Activated CD8-positive, alpha-beta memory T cell treated with anti-CD3 and anti-CD28 coated beads for 24 hours (primary cell): ENCODE data around the gene CCDC69.
"Not testable (repeated sequence)": the region's sequence is repeated elsewhere in the genome, so short reads cannot be mapped to it uniquely, and the experiment has no call there.

ENCODE experiments used
- DNase-seq: peaks from one replicate; pipeline ENCODE4 v3.0.0-alpha.2; 2020

CCDC69 gene

DNA sequence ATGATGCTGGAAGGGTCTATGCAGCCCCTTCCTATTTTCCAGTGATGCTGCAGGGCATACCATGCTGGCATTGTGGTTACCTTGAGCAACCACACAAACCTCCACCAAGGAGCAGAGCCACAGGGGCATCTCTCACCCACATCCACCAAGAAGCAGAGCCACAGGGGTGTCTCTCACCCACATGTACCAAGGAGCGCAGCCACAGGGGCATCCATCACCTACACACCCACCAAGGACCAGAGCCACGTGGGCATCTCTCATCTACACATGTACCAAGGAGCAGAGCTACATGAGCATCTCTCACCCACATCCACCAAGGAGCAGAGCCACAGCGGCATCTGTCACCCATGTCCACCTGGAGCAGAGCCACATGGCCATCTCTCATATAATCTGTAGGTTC, 20.3 kb upstream of the CCDC69 start:
- DNase-seq: no peak

DNA sequence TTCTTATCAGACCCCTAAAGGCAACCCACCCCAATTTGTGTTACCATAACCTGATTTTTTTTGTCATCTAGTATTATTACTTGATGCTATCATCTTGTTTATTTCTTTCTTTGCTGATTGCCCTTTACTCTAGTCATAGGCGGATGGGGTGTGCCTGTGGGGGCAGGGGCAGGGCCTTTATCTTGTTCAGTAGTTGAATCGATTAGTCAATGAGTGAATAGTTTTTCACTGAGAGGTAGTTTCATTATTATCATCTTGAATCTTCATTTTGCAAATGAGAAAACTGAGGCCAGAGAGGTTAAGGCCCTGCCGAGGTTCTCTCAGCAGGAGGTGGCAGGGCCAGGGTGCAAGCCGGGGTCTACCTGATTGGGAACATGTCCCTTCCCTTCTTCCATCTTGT, 19.7 kb upstream of the CCDC69 start:
- no peak for DNase-seq

DNA sequence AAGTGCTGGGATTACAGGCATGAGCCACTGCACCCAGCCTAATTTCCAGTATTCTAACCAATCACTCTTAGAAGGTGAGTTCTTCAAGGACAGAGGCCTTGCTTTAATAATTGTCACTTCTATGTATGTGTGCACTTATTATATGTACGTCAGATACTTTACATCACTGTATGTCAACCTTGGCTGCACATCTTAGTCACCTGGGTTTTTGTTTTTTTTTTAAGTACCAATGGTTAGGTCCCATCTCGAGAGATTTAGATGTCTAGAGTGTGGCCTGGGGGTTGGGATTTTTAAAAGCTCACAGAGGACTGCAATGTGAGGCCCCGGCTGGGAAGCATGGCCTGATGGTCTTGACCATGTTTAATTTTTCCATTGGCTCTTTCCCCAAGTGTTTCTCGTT, 19.2 kb upstream of the CCDC69 start:
- no peak for DNase-seq

DNA sequence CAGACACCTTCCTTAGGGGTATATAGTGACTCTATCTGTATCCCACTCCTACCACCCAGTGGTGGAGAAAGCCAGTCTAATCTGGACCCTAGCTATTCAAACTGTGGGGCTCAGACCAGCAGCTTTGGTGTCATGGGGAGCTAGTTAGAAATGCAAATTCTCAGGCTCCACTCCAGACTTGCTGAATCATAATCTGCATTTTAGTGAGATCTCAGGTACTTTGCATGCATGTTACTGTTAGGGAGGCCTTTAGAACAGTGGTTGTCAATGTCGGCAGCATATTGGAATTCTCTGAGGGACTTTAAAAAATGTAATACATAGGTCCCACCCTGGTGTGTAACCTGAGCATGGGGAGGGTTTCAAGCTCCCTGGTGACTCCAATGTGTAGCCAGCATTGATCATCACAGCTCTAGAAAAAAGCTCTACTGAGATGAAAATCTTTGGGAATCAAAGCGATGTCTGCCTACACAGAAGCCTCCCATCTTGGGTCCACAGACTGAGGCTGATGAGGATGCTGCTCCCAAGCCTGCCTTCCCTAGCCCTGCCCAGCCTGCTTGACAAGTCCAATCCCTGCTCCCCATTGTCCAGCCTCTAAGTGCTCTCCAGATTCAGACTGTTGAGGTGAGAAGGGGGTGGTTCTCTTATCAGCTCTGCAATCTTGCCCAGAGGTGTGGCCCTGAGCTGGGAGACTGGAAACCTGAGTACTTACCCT, 17.2 kb upstream of the CCDC69 start:
- no peak for DNase-seq

DNA sequence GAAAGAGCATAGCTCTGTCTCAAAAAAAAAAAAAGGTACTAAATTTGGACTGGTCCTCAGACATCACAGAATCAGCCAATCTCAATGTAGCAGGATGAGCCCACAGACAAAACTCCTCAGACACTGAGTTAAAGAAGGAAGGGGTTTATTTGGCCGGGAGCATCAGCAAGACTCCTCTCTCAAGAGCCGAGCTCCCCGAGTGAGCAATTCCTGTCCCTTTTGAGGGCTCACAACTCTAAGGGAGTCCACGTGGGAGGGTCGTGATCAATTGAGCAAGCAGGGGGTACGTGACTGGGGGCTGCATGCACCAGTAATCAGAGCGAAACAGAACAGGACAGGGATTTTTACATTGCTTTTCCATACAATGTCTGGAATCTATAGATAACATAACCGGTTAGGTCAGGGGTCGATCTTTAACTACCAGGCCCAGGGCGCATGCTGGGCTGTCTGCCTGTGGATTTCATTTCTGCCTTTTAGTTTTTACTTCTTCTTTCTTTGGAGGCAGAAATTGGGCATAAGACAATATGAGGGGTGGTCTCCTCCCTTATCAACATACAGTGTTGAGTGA, 16.5 kb upstream of the CCDC69 start:
- not testable (repeated sequence) for DNase-seq

DNA sequence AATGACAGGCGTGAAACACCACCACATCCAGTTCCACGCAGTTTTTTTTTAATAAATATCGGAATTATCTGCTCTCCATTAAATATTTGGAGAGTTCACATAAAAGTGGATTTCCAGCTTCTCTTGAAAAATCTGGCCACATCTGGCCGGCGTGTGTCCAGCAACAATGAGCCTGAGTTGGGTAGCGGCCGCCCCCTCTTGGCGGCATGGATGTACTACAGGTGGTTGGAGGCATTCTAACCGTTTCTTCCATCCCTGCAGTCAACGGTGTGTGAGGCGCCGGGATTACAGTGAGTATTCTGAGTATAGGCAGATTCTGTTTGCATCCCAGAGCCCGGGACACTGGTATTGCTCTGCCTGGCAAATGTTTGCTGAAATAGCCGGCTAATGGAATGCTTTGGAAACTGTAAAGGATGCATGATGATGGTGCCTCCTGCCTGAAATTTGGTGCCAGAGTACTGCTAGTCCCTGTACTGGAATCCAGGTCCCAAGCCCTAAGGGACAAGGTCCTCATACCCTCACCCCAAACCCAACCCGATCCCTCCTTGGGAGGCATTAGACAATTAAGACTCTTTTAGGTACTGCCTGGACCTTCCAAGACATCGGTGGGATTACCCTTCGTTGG, 15.5 kb upstream of the CCDC69 start:
- DNase-seq: peak; percentile 86

DNA sequence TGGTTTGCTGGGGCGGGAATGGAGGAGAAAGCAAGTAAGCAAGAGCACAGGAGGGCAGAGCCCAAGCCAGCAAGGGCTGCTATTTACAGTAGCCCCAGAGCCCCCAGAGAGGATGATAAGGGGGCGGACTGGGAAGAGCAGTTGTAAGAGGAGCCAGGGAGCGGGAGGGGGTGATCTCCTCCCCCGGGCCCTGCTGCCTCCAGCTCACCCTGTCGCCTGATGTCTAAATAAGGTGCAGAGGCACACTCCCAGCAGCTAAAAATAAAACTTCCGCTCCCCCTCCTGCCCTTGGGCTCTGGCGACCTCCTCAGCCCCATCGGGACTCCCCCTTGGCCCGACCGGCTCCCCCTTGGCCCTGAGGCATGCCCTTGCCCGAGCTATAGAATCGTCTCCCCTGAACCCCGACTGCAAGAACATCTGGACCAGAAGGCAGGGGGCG, 14.4 kb upstream of the CCDC69 start:
- no peak for DNase-seq

DNA sequence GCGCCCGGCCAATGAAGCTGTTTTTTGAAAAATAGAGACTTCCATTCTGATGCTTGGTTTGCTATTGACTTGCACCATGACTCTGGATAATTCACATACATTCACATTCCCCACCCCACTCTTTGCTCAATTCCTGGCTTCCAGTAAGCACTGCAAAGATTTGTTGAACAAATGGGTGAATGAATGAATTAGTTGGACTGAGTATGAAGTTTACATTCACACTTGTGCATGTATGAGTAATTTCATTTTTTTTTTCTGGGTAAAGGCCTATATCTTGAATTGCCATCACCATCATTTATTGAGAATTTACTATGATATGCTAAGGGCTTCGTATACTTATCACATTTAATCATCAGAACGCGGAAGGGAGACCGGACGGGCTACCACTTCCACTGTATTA, 13.8 kb upstream of the CCDC69 start:
- DNase-seq: no peak

DNA sequence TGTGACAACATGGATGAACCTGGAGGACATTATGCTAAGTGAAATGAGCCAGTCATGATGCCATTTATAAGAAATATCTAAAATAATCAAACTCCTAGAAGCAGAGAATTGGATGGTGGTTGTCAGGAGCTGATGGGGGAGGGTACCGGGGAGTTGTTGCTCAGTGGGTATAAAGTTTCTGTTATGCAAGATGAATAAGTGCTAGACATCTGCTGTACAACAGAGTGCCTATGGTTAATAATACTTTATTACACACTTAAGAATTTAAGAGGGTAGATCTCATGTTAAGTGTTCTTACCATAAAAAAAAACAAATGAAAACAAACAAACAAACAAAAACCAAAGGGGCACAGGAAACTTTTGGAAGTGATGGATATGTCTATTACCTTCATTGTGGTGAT, 13.0 kb upstream of the CCDC69 start:
- DNase-seq: no peak

DNA sequence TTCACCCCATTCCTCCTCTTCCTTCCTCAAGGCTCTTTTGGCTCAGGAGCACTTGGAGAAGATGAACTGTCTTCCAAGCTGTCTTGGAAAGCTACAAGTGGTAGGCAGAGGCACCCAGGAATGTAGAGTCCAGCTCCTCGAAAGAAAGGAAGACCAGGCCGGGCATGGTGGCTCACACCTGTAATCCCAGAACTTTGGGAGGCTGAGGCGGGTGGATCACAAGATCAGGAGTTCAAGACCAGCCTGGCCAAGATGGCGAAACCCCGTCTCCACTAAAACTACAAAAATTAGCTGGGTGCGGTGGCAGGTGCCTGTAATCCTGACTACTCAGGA, 11.3 kb upstream of the CCDC69 start:
- DNase-seq: not testable (repeated sequence)

DNA sequence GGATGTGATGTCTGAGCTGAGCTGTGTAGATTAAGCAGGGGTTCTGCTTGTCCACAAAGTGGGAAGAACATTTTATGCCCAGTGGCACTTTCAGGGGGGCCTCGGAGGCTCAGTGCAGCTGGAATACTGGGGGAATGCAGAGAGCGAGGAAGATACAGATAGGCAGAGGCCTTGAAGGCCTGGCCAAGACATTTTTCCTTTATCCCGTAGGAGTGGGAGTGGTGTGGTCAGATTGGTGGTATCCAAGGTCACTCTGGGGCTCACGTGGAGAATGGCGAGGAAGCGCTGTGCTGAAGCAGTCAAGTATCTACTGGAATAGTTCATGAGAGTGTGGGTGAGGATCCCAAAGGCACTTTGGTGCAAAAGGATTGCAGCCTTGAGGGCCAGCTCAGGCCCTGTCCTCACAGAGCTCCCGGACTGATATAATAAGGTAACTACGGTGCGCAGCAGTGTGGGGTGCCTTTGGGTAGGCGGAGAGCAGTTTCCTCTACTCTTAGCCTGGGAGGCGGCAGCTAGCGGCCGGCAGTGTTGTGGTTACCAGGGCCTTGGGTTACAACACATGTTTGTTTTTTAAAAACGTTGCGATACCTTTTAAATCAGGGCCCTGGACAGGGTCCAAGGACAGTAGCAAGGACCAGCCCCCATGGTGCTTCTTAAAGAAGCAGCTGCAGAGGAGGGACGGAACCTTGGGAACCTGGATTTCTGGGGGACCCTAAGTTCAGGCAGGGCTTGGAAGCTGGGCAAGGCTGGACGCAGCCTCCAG, 10.8 kb upstream of the CCDC69 start:
- DNase-seq: peak; percentile 70

DNA sequence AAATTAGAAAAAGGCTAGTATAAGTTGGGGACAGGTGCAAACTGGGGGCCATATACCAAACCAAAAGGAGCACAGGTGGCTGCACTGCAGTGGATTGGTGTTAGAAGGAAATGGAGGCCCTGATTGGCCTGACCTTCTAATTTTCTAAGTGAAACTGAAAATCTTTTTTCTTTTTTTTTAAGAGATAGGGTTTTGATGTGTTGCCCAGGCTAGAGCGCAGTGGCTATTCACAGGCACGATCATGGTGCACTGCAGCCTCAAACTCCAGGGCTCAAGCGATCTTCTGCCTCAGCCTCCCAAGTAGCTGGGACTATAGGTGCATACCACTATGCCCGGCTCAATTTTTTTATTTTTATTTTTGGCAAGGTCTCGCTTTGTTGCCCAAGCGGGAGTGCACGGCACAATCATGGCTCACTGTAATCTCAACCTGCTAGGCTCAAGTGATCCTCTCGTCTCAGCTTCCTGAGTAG, 9.8 kb upstream of the CCDC69 start:
- DNase-seq: no peak

DNA sequence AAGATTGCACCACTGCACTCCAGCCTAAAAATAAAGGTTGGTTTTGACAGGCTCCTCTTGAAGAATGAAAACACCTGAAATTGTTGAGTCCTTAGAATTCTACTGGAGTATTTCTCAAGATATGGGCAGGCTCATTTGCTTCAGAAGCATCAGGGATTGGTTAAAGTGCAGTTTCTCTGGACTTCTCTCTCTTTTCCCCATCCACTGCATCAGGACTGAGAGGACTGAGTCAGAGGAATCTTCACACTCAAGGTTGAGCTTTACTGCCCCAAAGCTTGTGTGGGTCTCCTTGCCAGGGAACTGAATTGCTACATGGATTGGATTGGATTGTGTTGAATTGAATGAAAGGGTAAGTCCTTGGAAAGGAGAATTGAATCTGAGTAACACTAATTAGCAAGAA, 7.5 kb upstream of the CCDC69 start:
- DNase-seq: no peak

DNA sequence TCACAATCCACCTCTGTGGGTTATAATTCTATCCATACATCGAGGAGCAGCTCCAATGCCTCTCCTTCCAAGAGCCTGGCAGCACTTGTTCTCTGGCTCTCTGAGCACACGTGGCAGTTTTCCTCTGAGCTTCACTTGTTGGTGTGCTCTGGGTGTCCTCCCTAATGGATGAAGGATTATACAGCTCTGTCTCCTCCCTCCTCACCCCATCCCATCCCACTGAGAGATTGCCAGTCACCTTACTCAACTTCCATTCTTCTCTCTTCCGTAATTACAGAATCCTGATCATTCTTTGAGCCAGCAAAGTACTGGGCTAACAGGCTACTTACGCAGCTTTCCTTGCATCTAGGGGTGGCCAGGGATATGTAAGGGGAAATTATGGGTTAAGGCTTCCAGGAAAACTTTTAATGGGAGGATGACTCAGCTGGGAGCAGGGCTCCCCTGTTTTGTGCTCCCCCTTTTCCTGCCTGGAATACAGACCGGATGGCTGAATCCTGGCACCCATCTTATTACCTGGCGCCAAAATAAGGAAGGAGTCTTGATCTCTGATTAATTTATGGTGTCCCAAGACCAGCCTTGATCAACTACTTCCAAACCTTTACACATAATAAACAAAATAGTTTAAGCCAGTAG, 6.3 kb upstream of the CCDC69 start:
- DNase-seq: no peak

DNA sequence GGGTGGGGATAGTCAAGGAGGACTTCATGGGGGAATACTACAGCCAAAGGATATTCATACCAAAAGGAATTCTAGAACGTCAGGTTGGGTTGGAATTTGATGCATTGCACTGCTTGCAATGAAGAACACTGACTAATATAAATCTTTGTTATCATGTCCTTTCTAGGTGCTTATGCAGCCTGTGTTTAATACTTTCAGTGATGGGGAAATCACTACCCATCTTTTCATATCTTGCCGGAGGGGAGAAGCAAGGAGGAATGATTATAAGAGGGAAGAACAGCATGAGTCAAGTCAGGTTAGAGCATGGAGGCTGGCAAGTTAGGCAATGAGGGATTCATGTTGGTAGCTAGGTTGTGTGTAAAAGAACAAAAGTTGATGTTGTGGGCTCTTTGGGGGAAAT, 5.1 kb upstream of the CCDC69 start:
- DNase-seq: no peak

DNA sequence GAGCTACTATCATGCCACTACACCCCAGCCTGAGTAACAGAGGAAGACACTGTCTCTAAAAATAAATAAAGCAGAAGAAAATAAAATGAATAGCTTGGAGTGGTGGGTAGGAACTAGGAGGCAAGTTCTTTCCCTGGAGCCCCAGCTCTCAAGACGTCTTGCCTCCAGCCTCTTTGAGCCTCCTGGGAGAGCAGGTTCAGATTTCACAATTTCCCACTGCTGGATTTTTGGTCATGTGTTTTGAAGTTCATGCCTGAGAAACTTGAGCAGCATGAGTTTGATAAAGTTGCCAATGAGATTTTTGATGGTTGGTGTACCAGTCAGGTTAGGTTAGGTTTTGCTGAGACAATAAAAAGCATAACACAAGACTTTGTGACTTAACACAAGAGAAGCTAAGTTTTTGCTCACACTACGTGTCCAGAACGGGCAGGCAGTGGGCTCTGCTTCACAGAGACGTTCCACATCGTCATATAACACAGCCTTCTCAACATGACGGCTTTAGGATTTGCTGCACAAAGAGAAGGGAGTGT, 4.1 kb upstream of the CCDC69 start:
- no peak for DNase-seq

DNA sequence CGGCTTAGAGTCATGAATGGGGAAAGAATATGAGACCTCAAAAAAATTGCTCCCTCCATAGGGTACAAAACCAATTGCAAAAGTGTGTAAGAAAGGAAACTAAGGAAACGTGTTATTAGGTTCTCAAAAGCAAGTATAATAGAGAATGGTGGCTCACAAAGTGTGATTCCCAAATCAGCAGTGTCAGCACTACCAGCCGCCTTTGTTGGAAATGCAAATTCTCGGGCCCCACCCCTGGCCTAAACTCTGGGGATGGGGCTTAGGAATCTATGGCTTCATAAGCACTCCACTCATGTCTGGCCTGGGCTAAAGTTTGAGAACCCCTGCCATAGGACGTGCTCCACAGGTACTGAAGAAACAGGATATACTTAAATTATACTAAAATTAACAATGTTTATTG, 1.6 kb upstream of the CCDC69 start:
- DNase-seq: no peak

DNA sequence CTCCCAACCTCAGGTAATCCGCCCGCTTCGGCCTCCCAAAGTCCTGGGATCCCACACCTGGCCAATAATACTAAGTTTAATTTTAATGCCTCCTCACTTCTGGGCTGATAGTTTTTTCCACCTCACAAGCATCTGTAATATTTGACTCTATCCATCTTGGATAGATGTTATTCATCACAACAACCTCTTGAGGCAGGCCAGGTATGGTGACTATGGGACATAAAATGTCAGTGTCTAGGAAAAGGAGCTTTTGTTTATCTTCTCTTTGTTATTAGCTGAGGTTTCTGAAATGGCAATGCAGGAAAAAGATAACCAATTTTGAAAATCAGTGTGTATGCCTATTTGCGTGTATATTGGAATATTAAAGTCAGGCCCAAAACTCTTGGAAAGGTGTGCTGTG, 1.2 kb upstream of the CCDC69 start:
- no peak for DNase-seq

DNA sequence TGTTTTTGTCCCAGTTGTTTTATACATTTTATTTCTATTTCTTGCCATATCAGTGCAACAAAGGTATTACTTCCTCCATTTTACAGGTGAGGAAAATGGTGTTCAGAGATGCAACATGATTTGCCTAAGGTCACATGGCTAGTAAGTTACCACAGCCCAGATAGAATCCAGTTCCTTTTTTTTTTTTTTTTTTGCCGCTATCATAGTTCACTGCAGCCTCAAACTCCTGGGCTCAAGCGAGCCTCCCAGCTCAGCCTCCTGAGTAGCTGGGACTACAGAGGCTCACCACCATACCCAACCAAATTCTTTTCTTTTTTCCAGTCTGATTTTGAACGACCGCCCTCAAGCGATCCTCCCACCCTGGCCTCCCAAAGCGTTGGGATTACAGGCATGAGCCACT, 480 bp upstream of the CCDC69 start:
- no peak for DNase-seq

DNA sequence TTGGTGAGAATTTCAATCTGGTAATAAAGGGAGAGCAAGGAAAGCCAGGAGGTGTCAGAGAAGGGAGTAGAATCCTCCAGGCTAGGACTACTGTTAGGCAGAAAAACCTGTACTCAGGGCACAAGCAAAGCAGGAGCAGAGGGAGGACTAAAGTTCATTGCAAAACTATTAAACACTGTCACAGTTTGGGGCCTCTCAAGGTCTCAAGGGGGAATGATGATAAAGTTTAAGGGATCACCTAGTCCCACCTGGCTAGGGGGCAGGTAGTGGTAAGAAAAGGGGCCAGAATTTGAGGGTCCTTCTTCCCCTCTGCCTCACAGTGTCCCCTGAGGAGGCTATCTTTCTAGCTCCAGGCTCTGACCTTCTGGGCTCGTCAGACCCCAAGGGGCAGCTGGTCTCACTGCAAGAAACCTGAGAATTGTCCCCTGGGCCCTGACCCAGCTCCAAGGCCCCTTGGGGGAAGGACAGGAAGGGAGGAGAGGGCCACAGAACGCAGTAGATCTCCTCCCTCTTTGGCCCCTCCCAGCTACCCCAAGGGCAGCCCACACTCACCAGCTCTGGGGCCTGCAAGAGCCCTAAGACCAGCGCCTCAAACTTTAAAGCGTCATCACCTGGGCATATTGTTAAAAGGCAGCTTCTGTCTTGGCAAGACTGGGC, 974 bp downstream of the CCDC69 start:
- peak; percentile 79 for DNase-seq

DNA sequence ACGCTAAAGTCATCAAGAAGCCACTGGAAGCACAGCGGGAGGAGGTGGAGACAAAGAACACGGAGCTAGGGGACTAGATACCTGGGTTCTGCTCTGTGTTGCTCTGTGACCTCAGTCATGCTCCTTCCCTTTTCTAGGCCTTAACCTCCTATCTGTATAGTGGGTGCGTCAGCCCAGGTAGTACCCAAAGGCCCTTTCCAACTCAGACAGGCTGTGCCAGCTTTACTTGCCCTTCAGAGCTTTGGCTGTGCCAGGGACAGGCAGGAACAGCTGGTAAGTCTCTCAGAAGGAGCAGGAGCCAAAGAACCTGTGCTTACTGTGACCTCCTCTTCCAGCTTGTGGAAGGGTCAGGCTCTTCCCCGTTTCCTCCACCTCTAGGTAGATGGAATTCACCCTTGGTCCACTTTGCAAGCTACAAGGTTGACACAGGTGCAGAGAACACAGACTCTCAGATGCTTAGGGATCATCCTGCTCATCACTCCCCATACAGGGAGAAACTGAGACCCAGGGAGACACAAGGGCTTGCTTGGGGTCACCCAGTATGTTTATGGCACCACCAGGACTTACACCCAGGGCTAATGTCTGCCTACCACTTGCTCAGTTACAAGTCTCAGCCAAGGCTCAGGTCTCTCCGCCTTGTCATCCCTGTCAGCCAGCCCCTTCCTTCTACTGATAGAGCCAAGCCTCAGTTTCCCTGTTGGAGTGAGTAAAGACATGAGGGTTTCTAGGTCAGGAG, 1.7 kb downstream of the CCDC69 start:
- DNase-seq: no peak

DNA sequence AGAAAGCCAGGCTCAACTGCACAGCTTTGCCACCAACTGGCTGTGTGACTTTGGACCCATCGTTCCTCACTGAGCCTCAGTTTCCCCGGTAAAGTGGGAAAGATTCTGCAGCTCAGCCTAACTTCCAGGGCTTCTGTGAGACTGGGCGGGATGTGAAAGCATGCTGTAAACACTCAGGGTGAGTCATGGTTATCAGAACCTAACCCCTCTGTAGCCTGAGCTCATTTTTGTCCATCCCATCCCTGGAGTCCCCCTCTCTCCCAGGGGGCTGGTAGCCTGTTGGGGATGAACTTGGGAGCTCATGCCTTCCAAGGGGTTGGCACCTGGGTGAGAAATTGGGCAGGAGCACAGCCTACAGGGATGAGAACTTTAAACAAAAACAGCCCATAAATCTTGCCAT, 2.3 kb downstream of the CCDC69 start:
- no peak for DNase-seq
